H1 (cell line): ENCODE measurements around the gene PAQR4. TPM values are rescaled to one million over a fixed set of nuclear protein-coding genes. Genes with fewer than 3 reads are reported as not detected.

Experiments
- BCL11A ChIP-seq, 2 experiments: IDR thresholded peaks; one replicate each; pipeline ENCODE4 v1.6.1; 2011; ENCODE audit warnings: low read depth in 2 of 2, low read length in 2 of 2, mild to moderate bottlenecking in 2 of 2
- CBX5 ChIP-seq: fragments of 300-800, 300-1000 bp; sonication (generic); IDR thresholded peaks from 2 replicates; pipeline ENCODE4 v1.7.1; 2016; ENCODE audit warnings: antibody characterized with exemption, low read length, low read depth
- CHD7 ChIP-seq: fragments of 300-600 bp; sonication (generic); IDR thresholded peaks from 2 replicates; pipeline ENCODE4 v1.7.1; 2012; ENCODE audit warnings: low read length, moderate library complexity, mild to moderate bottlenecking, inconsistent platforms; ENCODE audit not compliant: insufficient replicate concordance
- EP300 ChIP-seq, 2 experiments: IDR thresholded peaks; 1 replicate in 1 of 2; 2 replicates in 1 of 2; pipeline ENCODE4 v1.6.1; 2011 to 2012; ENCODE audit warnings: low read depth in 2 of 2, low read length in 2 of 2, mild to moderate bottlenecking in 2 of 2, borderline replicate concordance in 1 of 2, inconsistent platforms in 1 of 2, moderate library complexity in 1 of 2
- JUN ChIP-seq: IDR thresholded peaks from 2 replicates; pipeline ENCODE4 v1.6.1; 2011; ENCODE audit warnings: low read depth, mild to moderate bottlenecking, improper control_type of control experiment, low read length
- POLR2A ChIP-seq, 2 experiments: IDR thresholded peaks; 1 replicate in 1 of 2; 2 replicates in 1 of 2; pipeline ENCODE4 v1.6.1; 2011; ENCODE audit warnings: low read depth in 2 of 2, low read length in 2 of 2, mild to moderate bottlenecking in 2 of 2; ENCODE audit errors: control extremely low read depth in 1 of 2
- RFX5 ChIP-seq: IDR thresholded peaks from 2 replicates; pipeline ENCODE4 v1.6.1; 2011; ENCODE audit warnings: low read depth, low read length, improper control_type of control experiment, borderline replicate concordance
- polyA plus RNA-seq, 7 experiments: library from polyadenylated mRNA; depleted of rRNA in 3 of 7; stranded (reverse) in 5 of 7; unstranded in 2 of 7; fragments of >200 nt in 5 of 7; fragments of 200-250 nt in 2 of 7; gene quantifications; 1 replicate in 5 of 7; 2 replicates in 1 of 7; 4 replicates in 1 of 7; pipeline versions ENCODE4 v1.2.1 to v1.2.3, GENCODE V29; 2011 to 2013; ENCODE audit warnings: missing spikeins in 2 of 7, mixed read lengths in 2 of 7
- total RNA-seq: library from RNA; stranded (reverse); fragmentation: NEBNext Ultra II Directional; extraction: Animal tissue kit (Norgen Biotek cat#: 25700); gene quantifications from 2 replicates; pipeline ENCODE4 v1.2.1, GENCODE V29; 2021

Gene PAQR4
- total and polyA plus RNA-seq, 2 of the 8 experiments (the other 6 are each of a cell fraction or from before 2014, with no cell fraction given): 28.2 to 34.6 TPM

DNA sequence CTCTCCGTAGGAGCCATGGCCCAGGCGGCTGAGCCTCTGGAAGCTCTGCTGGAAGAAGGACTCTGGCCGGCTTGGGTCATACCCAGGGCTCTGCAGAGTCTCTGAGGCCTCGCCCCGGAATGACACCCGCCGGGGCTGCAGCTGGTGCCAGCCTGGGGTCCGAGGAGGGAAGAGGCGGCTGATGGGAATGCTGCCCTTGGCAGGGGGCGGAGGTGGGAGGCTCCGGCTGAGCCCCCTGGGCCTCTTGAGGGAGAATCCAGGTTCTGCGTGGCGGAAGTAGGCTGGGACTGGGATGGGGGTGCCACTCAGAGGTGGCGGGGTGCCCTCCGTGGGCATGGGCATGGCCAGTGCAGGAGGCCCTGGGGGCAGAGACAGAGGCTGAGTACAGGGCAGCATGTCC is 7.5 kb downstream of the PAQR4 start (continued):
- TF ChIP-seq CHD7 (no peak), JUN (no peak), EP300 (IDR thresholded peaks at IDR 0.05; ENCODE audit: borderline replicate concordance in 1 of 2, low read depth in 2 of 2, low read length in 2 of 2) (no peak), BCL11A (IDR thresholded peaks at IDR 0.05; ENCODE audit: low read depth in 2 of 2, low read length in 2 of 2) (no peak), POLR2A (IDR thresholded peaks at IDR 0.05; ENCODE audit: control extremely low read depth in 1 of 2, low read depth in 2 of 2, low read length in 2 of 2) (no peak), CBX5 (no peak), RFX5 (no peak)
